Right kidney (tissue), 1 donor: Measurements from ENCODE around the gene TIAL1.
"Not testable (repeated sequence)": the region's sequence is repeated elsewhere in the genome, so short reads cannot be mapped to it uniquely, and the experiment has no call there.

Source experiments
- DNase-seq: peaks from one replicate; pipeline ENCODE4 v3.0.0-alpha.2; 2016

TIAL1 gene

DNA sequence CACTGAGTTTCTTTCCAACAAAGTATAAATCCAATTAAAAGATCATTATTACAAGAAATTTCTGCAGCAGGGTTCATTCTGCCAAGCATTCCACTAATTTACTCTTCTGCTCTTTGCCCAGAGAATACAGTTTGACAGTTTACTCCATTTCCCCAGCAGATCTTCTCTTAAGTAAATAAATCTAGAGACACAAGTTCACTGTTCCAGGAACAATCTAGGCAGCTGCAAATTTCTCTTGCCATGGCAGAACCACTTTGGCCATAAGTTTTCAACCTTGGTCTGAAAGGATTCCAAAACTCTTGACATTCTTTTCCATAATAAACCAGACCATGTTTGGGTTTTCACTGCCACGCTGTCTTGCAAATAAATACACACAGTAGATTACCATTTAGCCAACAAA, 65.7 kb downstream of the TIAL1 start:
- DNase-seq: no peak

- not testable (repeated sequence) for DNase-seq
These were observed 68.0 kb downstream of the TIAL1 start for GRCh38 chr10:119528663-119529237.

- DNase-seq: no peak
These were observed 69.9 kb downstream of the TIAL1 start for GRCh38 chr10:119526621-119527592.

- DNase-seq: no peak
These were observed 70.6 kb downstream of the TIAL1 start for GRCh38 chr10:119526149-119526548.

DNA sequence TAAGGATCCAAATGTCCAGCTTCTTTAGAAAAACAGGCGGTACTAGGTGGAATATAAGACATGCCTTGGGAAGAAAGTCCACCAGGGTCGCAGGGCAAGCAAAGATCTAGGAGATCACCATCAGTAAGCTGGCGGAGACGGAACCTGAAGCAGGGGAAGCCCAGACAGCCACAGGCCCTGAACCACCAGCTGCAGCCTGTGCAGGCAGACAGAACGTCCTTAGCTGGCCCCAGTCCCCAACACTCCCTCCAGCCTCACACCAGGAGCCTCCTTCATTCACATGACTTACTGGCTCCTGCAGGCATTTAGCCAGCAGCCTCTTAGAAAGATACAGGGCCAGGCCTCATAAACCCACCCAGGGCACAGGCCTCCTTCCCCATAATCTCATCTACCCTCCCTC, 71.6 kb downstream of the TIAL1 start:
- no peak for DNase-seq

DNA sequence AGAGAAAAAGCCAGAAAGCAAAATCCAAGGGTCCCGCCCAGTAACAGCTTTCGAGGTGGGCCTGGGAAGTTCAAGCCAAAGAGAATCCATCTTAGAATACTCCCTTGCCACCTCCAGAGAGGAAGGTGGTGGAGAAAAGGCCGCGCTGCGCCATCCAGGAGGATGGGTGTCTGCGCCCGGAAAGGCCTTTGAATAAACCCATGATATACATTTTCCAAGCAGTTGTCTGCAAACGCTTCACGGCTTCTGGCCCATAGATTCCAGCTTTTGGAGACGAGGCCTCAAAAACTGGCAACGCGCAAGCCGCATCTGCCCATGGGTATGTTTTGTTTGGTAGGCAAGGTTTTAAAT, 72.1 kb downstream of the TIAL1 start:
- no peak for DNase-seq

GRCh38 chr10:119523895-119524719, 72.7 kb downstream of the TIAL1 start:
- DNase-seq: no peak
